ENCODE data around the gene PODXL.

GRCh38 chr7:131524703-131525102 is 31.7 kb downstream of the PODXL start:
- no peak for TF ChIP-seq CTCF (IDR thresholded peaks at IDR 0.05; ENCODE audit: insufficient read depth, low read length, poor library complexity, severe bottlenecking)
- no peak for TF ChIP-seq EZH2phosphoT487 (conservative IDR thresholded peaks at IDR 0.05; ENCODE audit: low read length)

All from SU-DHL-6 (cell line).